Stimulated activated CD8-positive, alpha-beta memory T cell treated with anti-CD3 and anti-CD28 coated beads, Interleukin-15, amount 100 ng/mL, for 48 hours (primary cell): ENCODE data around the gene DNASE1L2.

Experiments used
- DNase-seq, 2 donors: peaks; one replicate each; pipeline ENCODE4 v3.0.0-alpha.2; 2020; ENCODE audit warnings: low read depth in 2 of 2

The DNASE1L2 gene

DNA sequence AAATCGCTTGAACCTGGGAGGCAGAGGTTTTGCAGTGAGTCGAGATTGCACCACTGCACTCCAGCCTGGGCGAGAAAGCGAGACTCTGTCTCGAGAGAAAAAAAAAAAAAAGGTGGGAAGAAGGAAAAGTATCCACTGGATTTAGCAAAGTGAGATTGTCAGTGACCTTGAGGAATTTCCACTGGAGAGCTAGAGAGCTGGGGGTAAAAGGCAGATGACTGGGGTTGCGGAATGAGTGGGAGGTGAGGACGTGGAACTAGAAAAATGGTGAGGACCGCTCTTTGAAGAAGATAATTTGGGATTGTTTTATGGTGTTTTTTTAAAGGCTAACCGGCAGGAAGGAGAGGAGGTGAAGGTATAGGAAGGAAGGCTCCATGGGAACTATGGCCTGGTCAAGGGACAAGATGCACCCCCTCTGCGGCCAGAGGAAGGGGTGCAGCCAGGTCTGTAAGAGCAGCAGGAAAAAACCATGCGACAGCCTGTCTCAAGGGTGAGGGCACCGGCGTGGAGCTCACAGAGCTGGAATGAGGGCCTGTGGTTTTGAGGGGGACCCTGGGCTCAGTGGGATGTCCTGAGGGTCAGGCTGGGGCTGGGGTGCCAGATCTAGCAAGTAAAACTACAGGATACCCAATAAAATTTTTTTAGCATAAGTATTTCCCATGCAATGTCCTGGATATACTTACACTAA lies 31.7 kb upstream of the DNASE1L2 start:
- DNase-seq, result no peak

DNA sequence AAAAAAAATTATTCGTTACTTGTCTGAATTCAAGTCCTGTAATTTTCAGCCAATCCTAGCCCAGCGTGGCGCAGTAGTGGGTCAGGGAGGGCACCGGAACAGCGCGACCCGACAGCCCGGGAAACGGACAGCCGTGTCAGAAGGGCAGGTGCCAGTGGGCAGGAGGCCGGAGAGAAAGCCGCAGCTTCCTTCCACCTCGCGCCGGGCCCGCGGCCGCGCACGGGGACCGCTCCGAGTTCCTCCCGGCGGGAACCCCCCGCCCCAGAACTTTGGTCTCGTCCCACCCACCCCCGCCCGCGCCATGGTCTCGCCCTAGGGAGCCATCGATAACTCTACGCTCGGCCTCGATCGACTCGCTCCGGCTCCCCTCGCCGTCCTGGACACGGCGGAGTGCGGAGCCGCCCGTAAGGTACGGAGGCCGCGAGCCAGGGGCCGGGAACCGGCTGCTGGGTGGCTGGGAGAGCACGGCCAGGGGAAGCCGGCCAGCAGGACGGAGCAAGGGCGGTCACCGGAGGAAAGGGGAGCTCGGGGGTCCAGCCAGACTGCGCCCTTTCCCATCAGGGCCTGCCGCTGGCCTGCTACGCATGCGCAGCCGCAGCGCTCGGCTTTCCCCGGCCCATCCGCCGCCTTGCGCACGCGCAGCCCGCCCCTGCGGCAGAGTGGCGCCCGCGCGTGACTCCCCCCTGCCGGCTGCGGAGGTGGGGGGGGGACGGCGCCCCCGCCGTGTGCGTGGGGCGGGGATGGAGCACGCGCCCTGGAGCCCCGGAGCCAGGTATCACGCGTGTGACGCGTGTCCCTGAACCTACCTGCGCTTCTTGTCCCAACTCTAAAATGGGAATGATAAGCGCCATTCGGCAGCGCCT lies 30.9 kb upstream of the DNASE1L2 start, which contains the start of gene MLST8:
TSS of gene MLST8 (plus strand) at position 351 of the 863 bp plus-strand sequence. CDS start 632 bp downstream, outside the sequence.
- DNase-seq, result peak; percentile 79 to 84

DNA sequence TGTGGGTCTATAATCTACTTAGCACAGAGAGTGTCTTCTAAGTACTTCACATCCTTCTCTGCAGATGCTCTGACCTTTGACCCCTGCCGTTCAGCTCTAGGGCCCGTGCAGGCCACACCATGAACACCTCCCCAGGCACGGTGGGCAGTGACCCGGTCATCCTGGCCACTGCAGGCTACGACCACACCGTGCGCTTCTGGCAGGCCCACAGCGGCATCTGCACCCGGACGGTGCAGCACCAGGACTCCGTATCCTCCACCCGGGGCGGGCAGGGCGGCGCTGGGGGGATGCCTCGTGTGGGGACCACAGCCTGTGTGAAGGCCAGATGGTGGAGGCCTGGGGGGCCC lies 30.3 kb upstream of the DNASE1L2 start:
- no peak for DNase-seq

DNA sequence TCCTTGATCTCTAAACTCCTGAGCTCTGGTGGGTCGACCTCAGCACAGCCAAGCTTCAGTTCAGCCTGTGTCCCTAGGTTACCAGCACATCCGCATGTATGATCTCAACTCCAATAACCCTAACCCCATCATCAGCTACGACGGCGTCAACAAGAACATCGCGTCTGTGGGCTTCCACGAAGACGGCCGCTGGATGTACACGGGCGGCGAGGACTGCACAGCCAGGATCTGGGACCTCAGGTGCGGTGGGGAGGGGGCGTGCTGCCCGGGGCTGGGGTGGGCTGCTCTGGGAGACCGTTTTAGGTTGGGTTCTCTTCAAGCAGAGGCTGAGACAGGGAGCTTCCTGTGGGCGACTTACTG lies 29.8 kb upstream of the DNASE1L2 start:
- no peak for DNase-seq

DNA sequence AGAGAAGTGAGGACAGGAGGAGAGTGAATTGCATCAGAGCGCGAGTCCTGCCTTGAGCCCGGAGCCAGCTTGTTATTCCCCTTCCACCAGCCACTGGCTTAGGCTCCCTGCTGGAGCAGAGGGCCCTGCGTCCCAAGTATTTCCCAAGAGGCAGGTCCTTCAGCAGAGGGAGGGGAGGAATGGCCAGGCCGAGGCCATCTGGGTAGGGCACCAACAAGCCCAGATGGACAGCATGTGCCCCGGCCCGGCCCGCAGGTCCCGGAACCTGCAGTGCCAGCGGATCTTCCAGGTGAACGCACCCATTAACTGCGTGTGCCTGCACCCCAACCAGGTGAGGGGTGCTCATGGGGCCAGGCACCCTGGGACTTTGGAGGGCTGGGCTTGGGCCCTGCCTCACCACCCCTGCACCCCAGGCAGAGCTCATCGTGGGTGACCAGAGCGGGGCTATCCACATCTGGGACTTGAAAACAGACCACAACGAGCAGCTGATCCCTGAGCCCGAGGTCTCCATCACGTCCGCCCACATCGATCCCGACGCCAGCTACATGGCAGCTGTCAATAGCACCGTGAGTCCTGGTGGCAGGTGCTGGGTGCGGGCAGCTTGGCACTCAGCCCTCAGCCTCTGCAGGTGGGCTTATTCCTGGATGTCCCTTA lies 29.3 kb upstream of the DNASE1L2 start:
- DNase-seq, result no peak

DNA sequence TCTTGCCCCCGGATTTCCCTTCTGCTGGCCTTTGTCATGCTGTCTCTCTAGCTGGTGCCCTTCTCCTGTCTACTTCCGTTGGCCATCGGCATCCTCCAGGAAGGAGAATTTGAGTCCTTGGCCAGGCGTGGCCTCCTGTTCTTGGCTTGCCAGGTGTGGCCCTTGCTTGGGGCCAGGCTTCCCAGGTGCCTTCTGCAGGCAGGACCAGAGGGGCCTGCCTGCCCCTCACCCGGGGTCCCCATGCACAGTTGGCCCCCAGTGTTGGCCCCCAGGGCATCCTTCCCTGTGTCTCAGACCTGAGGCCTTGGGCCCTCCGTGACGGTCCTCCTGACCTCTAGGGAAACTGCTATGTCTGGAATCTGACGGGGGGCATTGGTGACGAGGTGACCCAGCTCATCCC lies 28.4 kb upstream of the DNASE1L2 start:
- no peak for DNase-seq

DNA sequence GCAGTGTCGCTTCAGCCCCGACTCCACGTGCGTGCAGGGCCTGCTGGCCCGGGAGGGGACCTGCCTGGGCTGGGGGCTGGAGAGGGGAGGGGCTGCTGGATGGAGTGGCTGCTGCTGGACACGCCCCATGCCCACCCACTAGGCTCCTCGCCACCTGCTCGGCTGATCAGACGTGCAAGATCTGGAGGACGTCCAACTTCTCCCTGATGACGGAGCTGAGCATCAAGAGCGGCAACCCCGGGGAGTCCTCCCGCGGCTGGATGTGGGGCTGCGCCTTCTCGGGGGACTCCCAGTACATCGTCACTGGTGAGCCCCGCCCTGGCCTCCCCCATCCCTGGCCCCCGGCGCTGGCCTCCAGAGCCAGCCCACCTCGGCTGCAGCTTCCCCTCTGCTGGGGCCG lies 27.9 kb upstream of the DNASE1L2 start:
- DNase-seq, result no peak

DNA sequence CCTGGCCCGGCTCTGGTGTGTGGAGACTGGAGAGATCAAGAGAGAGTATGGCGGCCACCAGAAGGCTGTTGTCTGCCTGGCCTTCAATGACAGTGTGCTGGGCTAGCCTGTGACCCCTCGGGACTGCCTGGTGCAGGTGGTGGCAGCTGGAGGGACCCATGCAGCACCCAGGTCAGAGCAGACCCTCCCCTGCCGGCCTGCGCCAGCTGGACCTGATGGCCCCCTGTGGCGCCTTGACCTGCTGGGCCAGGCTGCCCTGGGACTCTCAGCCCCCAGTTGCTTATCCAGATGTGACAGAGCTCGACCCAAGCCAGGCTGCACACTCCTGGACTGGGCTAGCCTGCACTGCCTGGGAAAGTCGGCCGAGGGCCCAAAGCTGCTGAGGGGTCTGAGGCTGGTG lies 27.5 kb upstream of the DNASE1L2 start:
- no peak for DNase-seq

DNA sequence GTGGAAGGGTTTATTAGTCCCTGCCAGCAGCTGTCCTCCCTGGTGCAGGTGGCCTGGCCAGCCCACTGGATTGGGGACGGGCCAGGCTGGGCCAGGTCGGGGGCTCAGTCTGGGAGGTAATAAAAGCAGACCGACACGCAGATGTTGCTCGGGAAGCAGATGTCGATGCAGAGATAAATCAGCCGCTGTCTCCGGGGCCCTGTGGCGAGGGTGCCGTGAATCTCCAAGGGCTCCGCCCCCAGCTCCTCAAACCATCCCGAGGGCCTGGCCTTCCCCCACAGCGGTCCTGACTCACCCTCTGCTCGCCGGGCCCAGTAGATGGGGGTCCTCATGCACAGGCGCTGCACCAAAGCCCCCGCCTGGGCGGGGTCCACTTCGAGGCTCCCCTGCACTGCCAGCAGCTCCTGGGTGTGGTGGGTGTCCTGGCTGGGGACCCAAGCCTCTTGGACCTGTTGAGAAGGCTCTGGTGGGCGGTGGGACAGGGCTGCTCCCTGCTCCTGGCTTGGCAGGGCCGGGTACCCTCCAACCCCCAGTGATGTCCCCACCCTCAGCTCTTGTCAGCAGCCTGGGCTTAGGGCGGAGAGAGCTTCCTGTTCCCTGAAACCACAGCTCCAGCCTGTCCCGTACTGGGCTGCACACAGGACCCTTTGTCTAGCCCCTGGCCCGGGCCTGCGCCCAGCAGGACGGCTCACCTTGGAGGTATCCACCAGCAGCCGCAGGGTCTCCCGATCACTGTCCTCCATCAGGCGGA lies 26.8 kb upstream of the DNASE1L2 start:
- DNase-seq, result no peak

DNA sequence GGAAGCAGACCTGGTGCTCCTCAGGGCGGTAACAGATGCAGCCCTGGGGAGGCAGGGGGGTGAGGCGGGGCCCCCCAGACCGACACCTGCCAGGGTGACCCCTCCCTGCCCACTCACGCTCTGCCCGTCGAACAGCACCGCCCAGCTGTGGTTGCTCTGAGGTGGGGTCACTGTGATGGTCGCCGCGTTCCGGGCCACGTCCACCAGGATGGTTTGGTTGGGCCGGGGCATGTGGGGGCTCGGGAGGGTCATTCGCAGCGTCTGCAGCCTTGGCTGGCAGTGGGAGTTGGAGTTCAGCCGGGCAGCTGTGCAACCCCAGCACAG lies 26.3 kb upstream of the DNASE1L2 start:
- DNase-seq, result no peak

DNA sequence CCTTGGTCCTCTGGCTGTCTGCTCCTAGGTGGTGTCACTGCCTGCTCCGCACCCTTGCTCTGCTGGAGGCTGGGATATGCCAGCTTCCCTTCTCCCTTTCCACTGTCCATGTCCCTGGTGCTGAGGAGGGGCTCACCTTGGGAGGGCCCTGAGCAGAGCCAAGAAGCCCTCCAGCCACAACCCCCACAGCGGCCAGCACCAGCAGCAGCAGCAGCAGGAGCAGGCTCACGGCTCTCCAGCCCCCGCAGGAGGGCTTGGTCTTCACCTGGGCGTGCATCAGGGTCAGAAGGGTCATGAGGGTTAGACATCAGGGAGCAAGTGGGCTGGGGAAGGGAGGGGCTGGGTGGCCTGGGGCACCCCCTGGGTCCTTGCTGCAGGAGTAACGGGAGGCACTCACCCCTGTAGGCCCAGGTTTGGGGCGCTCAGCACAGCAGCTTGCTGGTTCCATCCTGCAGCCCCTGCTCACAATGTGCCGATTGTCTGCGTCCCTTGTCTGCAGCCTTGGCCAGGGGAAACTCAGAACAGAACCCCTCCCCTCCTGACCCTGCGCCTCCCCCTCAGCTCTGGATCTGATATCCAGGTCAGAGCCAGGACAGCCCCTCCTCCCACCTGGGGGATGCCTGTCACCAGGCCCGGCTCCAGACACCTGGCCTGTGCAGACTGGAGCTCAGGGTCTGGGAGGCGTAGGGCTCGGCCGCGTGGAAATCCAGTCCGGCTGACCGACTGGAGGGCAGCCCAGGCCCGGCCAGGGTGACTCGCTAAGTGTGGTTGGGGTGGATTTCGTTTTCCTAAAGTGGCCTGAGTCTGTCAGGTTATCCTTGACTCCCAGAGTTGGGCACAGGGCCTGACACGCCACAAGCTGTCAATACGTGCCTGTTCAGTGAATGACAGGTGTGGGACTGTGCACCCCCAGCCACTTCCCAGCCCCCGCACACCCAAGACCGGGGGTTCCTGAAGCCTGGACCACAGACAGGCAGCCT lies 25.6 kb upstream of the DNASE1L2 start, which contains the start of gene BRICD5:
TSS of gene BRICD5 (minus strand) at position 478 of the 980 bp plus-strand sequence. CDS start at position 448, 30 bp downstream.
- no peak for DNase-seq

DNA sequence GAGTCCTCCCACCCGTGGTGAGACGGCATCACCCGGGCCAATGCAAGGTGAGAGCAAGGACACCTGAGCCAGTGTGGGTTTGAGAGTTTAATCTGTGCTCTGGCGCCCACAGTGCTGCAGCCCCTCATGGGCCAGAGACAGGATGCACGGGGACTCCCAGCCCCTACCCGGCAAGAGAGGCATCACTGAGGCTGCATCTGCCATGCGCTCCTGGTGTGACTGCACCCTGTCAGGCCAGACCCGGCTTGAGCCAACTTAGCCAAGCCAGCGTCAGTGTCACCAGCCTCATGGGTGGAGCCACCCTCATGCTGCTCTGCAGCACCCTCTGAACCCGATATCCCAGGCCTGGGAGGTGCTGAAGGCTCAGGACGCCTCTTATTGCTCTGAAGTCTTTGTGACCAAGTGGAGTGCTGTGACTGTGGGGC lies 24.3 kb upstream of the DNASE1L2 start:
- DNase-seq, result no peak

DNA sequence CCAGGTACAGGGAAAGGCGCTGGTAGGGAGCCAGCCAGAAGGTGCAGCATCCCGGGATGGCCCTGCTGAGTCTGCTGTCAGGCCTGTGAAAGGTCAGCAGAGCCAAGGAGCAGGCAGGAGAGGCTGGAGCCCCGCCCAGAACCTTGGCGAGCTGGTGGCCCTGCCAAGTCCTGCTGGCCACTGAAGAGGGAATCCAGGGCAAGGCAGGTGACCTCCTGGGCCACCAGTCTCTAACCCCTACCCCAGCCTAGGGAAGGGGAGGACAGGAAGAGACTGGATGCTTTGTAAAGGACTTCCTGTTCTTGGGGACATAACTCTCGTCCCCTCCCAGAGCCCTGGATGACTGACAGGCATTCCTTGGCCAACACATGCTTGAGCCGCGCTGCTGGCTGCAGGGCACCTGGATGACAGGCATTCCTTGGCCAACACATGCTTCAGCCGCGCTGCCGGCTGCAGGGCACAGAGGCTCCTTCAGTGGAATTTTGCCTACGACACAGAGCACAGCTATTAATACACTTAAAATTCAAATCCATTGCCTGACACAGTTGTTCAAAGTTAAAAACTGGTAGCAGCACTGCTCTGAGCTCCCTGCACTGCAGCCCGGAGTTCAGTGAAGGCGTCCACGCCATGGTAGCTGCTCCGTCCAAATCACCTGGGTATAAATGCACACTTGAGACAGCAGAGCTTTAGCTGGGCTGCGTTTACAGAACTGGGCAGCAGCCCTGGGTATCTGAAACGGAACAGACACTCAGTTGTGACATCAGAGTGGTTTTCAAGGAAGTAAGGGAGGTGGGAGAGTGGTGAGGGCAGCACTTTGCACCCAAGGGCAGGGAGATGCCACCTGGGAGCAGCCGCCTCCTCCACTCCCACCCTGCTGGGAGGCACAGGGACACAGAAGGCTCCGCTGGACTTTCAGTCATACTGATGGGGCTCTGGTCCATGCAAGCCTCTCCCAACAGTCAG lies 23.6 kb upstream of the DNASE1L2 start:
- DNase-seq, result no peak

DNA sequence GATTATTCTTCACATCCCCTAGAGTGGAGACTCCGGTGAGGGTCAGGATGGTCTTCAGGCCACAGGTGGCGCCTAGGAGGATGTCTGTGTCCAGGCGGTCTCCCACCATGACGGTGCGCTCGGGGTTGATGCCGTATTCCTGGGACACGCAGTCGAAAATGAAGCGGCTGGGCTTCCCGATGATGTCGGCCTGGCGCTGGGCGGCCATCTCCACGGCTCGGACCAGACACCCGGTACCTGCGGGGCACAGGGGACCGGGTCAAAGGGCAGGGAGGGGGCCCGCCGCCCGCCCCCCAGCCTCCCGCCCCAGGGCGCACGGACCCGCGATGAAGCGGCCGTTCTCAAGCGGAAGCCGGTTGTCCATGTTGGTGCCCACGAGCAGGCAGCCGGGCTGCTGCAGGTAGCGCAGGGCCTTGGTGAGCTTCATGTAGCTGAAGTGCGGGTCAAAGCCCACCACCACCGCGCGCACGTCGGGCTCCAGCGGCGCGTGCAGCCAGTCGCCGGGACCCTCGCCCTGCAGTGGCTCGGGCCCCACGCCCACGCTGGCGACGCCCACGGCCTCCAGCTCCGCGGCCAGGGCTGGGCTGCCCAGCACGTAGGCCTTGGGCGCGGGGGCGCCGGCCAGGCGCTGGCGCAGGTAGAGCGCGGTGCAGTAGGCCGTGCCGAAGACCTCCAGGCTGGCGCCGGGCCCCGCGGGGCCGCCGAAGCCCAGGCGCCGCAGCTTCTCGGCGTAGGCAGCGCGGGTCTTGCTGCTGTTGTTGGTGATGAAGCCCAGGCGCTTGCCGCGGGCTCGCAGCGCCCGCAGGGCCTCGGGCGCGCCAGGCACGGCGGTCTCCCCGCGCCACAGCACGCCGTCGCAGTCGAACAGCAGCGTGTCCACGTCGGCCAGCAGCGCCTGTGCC lies 22.2 kb upstream of the DNASE1L2 start:
- no peak for DNase-seq

DNA sequence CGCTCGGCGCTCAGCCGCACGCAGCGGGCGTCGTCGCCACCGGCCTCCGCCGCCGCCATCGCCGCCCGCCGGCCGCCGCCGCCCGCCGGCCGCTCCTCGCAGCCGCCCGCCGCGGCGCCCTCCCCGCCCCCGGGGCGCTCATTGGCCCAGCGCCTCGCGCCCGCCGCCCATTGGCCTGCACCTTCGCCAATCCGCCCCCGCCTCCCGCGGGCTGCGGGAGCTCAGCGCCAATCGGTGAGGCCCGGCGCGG lies 21.6 kb upstream of the DNASE1L2 start, which contains the start of gene PGP:
TSS of gene PGP (minus strand) at position 122 of the 250 bp plus-strand sequence. CDS start at position 59, 63 bp downstream.
- no peak for DNase-seq

DNA sequence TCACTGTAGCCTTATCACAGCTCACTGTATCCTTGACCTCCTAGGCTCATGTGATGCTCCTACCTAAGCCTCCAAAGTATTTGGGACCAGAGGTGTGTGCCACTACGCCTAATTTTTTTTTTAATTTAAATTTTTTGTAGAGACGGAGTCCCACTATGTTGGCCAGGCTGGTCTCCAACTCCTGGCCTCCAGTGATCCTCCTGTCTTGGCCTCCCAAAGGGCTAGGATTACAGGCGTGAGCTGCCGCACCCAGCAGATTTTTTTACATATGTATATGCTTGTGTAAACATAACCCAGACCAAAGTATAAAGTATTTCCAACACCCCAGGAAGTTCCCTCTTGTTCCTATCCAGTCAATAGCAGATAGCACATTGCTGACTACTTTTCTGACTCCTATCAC lies 19.9 kb upstream of the DNASE1L2 start:
- no peak for DNase-seq

DNA sequence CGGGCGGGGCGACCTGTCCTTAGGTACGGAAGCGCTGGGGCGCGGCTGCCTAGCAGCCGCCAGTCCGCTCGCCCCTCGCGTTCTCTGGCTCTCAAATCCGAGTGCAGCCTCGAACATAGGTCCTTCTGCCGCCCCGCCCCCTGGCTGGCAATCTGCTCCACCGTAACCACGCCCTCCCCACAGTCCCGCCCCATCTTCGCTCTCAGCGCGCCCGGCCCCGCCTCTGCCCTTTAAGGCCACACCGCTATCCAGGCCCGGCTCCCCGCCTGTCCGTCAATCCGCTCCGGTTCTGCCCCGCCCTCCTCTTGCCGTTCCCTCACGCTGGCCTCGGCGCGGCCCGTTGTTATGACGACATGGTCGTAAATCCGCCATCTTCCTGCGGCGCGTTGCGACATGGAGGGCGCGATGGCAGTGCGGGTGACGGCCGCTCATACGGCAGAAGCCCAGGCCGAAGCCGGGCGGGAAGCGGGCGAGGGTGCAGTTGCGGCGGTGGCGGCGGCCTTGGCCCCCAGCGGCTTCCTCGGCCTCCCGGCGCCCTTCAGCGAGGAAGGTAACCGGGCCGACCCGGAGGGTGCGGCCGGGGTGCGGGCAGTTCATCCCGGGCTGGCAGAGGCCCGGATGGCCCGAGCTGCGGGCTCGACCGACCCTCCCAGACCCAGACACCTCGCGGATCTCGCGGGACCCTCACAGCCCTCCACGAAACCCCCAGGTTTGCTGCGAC lies 12.9 kb upstream of the DNASE1L2 start, which contains the start of gene E4F1:
TSS of gene E4F1 (plus strand) at position 371 of the 721 bp plus-strand sequence. CDS start at position 394, 23 bp downstream.
- DNase-seq, result peak; percentile 100

DNA sequence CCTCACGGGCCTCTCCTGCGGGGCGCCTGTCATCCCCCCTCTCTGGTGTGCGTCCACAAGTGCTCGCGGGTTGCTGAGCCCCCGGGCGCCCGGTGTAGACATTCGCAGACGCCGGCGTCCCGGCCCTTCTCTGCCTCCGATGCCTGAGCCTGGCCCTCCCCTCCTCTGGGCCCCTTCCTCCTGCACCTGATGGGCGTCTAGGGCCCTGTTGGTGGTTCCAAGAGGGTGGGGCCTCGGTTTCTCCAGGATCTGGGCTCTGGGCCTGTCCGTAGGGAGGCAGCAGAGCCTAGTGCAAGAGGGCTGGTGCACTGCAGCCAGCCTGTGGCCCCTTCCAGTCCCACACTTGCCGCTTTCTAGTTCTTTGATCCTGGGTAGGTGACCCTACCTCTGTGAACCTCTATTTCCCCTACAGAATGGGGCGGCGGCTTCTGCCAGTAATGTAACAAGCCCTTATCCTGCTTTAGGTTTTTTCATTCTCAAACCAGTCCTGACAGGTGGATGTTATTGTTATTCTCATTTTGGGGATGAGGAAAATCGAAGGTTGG lies 12.2 kb upstream of the DNASE1L2 start:
- no peak for DNase-seq
